MM.1S (cell line): ENCODE data around the gene TBCA.

Source experiments
- CTCF ChIP-seq: fragments of 300-600 bp; sonication (generic); IDR thresholded peaks from 2 replicates; pipeline ENCODE4 v1.5.1; 2016; ENCODE audit warnings: antibody characterized with exemption, low read length, mixed read lengths
- EZH2 ChIP-seq: fragments of 300-600 bp; sonication (generic); optimal IDR thresholded peaks from 2 replicates; pipeline ENCODE3; 2017; ENCODE audit warnings: low read depth, mild to moderate bottlenecking, antibody characterized with exemption, low read length, mixed read lengths

- TF ChIP-seq CTCF (no peak), EZH2 (no peak)
These were observed 43.0 kb downstream of the TBCA start for GRCh38 chr5:77733130-77733529.
